ENCODE data around the gene TPSAB1. TPM values are rescaled to one million over a fixed set of nuclear protein-coding genes. Genes with fewer than 3 reads are reported as not detected.

The TPSAB1 gene
- not detected for total RNA-seq

DNA sequence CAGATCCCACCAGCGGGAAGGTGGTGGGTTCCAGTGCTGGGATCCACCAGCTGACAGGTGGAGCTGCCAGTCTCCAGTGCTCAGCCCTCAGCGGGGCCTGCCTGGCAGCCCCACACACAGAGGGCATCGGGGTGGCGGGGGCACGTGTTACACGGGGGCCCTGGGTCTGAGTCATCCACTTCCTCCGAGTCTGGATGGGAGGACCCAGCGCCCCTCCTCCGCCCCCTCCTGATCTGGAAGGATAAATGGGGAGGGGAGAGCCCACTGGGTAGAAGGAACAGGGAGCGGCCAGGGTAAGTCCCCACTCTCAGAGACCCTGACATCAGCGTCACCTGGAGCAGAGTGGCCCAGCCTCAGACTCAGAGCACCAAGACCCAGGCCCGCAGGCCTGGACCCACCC, at the start of gene TPSAB1:
TSS of gene TPSAB1 (plus strand) at position 270 of the 400 bp plus-strand sequence. CDS start 234 bp downstream, outside the sequence.

DNA sequence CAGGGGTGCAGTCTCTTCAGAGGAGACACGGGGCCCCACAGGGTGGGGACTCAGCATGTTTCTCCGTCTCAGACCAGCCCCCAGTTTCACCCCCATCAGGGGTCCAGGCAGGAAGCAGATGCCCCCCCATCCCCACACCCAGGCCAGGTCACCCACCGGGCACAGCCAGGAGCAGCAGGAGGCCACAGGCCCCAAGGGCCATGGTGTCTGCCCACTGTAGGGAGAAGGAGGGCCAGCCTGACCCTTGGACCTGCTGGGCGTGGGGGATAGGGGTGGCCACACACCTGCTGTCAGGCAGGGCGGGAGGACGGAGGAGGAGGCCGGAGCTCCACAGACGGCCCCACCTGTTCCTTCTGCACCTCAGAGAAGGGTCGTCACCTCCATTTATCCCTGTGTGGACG, 15.5 kb upstream of the TPSAB1 start, which contains the start of gene TPSG1:
TSS of gene TPSG1 (minus strand) at position 218 of the 401 bp plus-strand sequence. CDS start at position 202, 16 bp downstream.

DNA sequence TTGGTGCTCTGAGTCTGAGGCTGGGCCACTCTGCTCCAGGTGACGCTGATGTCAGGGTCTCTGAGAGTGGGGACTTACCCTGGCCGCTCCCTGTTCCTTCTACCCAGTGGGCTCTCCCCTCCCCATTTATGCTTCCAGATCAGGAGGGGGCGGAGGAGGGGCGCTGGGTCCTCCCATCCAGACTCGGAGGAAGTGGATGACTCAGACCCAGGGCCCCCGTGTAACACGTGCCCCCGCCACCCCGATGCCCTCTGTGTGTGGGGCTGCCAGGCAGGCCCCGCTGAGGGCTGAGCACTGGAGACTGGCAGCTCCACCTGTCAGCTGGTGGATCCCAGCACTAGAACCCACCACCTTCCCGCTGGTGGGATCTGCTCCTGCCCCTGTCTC, 10.4 kb upstream of the TPSAB1 start, which contains the start of gene TPSB2:
TSS of gene TPSB2 (minus strand) at position 101 of the 387 bp plus-strand sequence. CDS start 233 bp downstream, outside the sequence.

DNA sequence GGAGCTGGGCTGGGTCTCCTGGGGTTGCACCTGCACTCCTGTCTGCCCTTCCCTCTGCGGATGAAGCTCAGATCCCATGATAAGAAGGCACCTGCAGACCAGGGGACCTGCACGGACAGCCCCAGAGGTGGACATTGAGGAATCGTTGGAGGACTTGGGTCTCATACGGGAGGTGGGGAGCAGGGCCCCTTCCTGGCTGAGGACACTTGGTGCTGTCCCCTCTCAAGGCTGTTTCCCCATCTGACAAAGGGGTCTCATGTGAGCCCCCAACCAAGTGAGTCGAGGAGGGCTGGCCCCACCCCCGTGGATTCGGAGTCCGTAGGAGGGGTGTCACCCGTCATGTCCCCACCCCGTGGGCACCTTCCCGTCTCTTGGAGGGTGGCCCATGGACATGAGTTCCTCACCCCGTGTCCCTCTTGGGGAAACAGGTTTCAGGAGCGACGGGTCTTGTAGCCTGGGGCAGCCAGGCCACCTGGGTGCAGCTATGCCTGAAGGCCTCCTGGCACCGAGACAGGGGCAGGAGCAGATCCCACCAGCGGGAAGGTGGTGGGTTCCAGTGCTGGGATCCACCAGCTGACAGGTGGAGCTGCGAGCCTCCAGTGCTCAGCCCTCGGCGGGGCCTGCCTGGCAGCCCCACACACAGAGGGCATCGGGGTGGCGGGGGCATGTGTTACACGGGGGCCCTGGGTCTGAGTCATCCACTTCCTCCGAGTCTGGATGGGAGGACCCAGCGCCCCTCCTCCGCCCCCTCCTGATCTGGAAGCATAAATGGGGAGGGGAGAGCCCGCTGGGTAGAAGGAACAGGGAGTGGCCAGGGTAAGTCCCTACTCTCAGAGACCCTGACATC, 15.0 kb downstream of the TPSAB1 start, which contains the start of gene TPSD1:
TSS of gene TPSD1 (plus strand) at position 794 of the 847 bp plus-strand sequence. CDS start 212 bp downstream, outside the sequence.

Other genes with a start within 250 kb of the TPSAB1 start
- gene SSTR5, start 168.0 kb upstream of the TPSAB1 start, total RNA-seq, result not detected
- gene C1QTNF8, start 144.5 kb upstream of the TPSAB1 start, total RNA-seq, result not detected
- gene CACNA1H, start 87.6 kb upstream of the TPSAB1 start, total RNA-seq, result 1 to 10 TPM; 1.9 TPM
- gene TPSG1, start 15.4 kb upstream of the TPSAB1 start, total RNA-seq, result not detected
- gene TPSB2, start 10.5 kb upstream of the TPSAB1 start, total RNA-seq, result not detected
- not detected for gene TPSD1, start 15.4 kb downstream of the TPSAB1 start, total RNA-seq
- gene UBE2I, start 68.9 kb downstream of the TPSAB1 start, total RNA-seq, result 100 to 1,000 TPM; 165 to 201 TPM
- 1 to 10 TPM; 1.4 to 1.7 TPM for gene BAIAP3, start 92.9 kb downstream of the TPSAB1 start, total RNA-seq
- gene TSR3, start 111.2 kb downstream of the TPSAB1 start, total RNA-seq, result 10 to 100 TPM; 34.5 to 38.1 TPM
- 10 to 100 TPM; 37.3 to 40.1 TPM for gene GNPTG, start 111.2 kb downstream of the TPSAB1 start, total RNA-seq
- 10 to 100 TPM; 46.5 to 51.1 TPM for gene UNKL, start 174.0 kb downstream of the TPSAB1 start, total RNA-seq
- 10 to 100 TPM; 11.5 to 14.0 TPM for gene UQCC4, start 180.0 kb downstream of the TPSAB1 start, total RNA-seq
- under 1 TPM in 1 of 2 experiments, not detected in 1; 0.73 TPM for gene PERCC1, start 190.4 kb downstream of the TPSAB1 start, total RNA-seq
- 1 to 10 TPM; 2.7 to 3.7 TPM for gene CCDC154, start 203.9 kb downstream of the TPSAB1 start, total RNA-seq
- gene CLCN7, start 234.3 kb downstream of the TPSAB1 start, total RNA-seq, result 10 to 100 TPM; 61.3 to 66.5 TPM
- gene PTX4, start 248.2 kb downstream of the TPSAB1 start, total RNA-seq, result not detected